ENCODE data around the gene ITCH.
"Not testable (repeated sequence)": the region's sequence is repeated elsewhere in the genome, so short reads cannot be mapped to it uniquely, and the experiment has no call there.

ITCH gene

GRCh38 chr20:34512266-34512954, 149.3 kb downstream of the ITCH start:
- H3K27me3 ChIP-seq (ENCODE audit: insufficient read depth, low read length) = no peaks in the 10 kb centered on the region
- no peak overlapping the region for H3K4me3 ChIP-seq (ENCODE audit: low read depth, low read length)
- H2AFZ ChIP-seq (ENCODE audit: low read length, unreplicated experiment) = no peak overlapping the region
- H3K27ac ChIP-seq (ENCODE audit: low read depth, low read length) = peak overlapping the region; percentile 65
- H3K4me1 ChIP-seq (ENCODE audit: control insufficient read depth, insufficient read depth, low read length, unreplicated experiment) = peaks cover 7% of the 10 kb centered on the region
- H3K36me3 ChIP-seq (ENCODE audit: insufficient read depth, low read length) = peaks cover 11% of the 10 kb centered on the region
- H3K79me2 ChIP-seq (ENCODE audit: control insufficient read depth, insufficient read depth, low read length, unreplicated experiment) = peaks cover 3% of the 10 kb centered on the region

DNA sequence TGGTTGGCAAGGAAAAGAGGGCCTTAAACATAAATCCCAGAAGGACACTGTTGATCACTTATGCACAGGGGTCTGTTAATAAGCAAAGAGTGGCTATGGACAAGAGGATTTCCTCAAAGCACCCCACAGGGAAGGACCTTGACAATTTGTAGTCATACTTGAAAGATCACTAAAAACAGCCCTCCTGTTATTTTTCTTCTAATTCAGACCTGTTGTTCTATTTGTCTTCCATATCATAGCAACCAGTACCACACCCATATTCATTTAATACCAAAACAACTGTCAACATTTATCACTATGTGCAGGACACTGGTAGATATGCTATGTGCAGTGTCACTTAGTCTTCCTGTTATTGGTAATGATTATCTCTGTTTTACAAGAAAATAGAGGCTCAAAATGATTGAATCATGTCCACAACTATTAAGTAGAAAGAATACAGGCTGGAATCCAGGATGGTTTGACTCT, 149.9 kb downstream of the ITCH start:
- peak overlapping the region; percentile 65 for H3K27ac ChIP-seq (ENCODE audit: low read depth, low read length)
- peaks cover 7% of the 10 kb centered on the region for H3K36me3 ChIP-seq (ENCODE audit: insufficient read depth, low read length)
- peaks cover 7% of the 10 kb centered on the region for H3K4me1 ChIP-seq (ENCODE audit: control insufficient read depth, insufficient read depth, low read length, unreplicated experiment)

GRCh38 chr20:34514034-34514433, 151.0 kb downstream of the ITCH start:
- peaks cover 19% of the 10 kb centered on the region for H3K79me2 ChIP-seq (ENCODE audit: control insufficient read depth, insufficient read depth, low read length, unreplicated experiment)
- H3K4me3 ChIP-seq (ENCODE audit: low read depth, low read length); H3K36me3 ChIP-seq (ENCODE audit: insufficient read depth, low read length); H2AFZ ChIP-seq (ENCODE audit: low read length, unreplicated experiment); H3K27ac ChIP-seq (ENCODE audit: low read depth, low read length); H3K27me3 ChIP-seq (ENCODE audit: insufficient read depth, low read length); H3K4me1 ChIP-seq (ENCODE audit: control insufficient read depth, insufficient read depth, low read length, unreplicated experiment): not testable (repeated sequence)

More for the DNA sequence above, 149.9 kb downstream of the ITCH start:
- no peak overlapping the region for H3K4me3 ChIP-seq (ENCODE audit: low read depth, low read length)
- peaks cover 8% of the 10 kb centered on the region for H3K79me2 ChIP-seq (ENCODE audit: control insufficient read depth, insufficient read depth, low read length, unreplicated experiment)
- no peaks in the 10 kb centered on the region for H3K27me3 ChIP-seq (ENCODE audit: insufficient read depth, low read length)
- no peak overlapping the region for H2AFZ ChIP-seq (ENCODE audit: low read length, unreplicated experiment)

- H3K4me3 ChIP-seq (ENCODE audit: low read depth, low read length) = peak overlapping the region; percentile 78
- H3K27ac ChIP-seq (ENCODE audit: low read depth, low read length) = peak overlapping the region; percentile 83; the same call in 1 of the 2 replicates
- peaks cover 24% of the 10 kb centered on the region for H3K79me2 ChIP-seq (ENCODE audit: control insufficient read depth, insufficient read depth, low read length, unreplicated experiment)
- H3K4me1 ChIP-seq (ENCODE audit: control insufficient read depth, insufficient read depth, low read length, unreplicated experiment) = peaks cover 7% of the 10 kb centered on the region
- no peaks in the 10 kb centered on the region for H3K27me3 ChIP-seq (ENCODE audit: insufficient read depth, low read length)
- H3K36me3 ChIP-seq (ENCODE audit: insufficient read depth, low read length) = 0 out of 2 replicates have a peak, but pooled peaks cover 3% of the 10 kb centered on the region
- H2AFZ ChIP-seq (ENCODE audit: low read length, unreplicated experiment) = peak overlapping the region; percentile 0
Measured at GRCh38 chr20:34514897-34515483, 151.9 kb downstream of the ITCH start.

- Histone ChIP-seq H3K36me3 (ENCODE audit: insufficient read depth, low read length) (0 out of 2 replicates have a peak, but pooled peaks cover 3% of the 10 kb centered on the region), H3K4me1 (ENCODE audit: control insufficient read depth, insufficient read depth, low read length, unreplicated experiment) (peaks cover 7% of the 10 kb centered on the region), H3K79me2 (ENCODE audit: control insufficient read depth, insufficient read depth, low read length, unreplicated experiment) (peaks cover 27% of the 10 kb centered on the region), H3K27me3 (ENCODE audit: insufficient read depth, low read length) (no peaks in the 10 kb centered on the region), H3K4me3 (ENCODE audit: low read depth, low read length) (peak overlapping the region; percentile 78), H2AFZ (ENCODE audit: low read length, unreplicated experiment) (peak overlapping the region; percentile 24), H3K27ac (ENCODE audit: low read depth, low read length) (peak overlapping the region; percentile 83)
Measured at GRCh38 chr20:34515484-34516246, 152.6 kb downstream of the ITCH start.

DNA sequence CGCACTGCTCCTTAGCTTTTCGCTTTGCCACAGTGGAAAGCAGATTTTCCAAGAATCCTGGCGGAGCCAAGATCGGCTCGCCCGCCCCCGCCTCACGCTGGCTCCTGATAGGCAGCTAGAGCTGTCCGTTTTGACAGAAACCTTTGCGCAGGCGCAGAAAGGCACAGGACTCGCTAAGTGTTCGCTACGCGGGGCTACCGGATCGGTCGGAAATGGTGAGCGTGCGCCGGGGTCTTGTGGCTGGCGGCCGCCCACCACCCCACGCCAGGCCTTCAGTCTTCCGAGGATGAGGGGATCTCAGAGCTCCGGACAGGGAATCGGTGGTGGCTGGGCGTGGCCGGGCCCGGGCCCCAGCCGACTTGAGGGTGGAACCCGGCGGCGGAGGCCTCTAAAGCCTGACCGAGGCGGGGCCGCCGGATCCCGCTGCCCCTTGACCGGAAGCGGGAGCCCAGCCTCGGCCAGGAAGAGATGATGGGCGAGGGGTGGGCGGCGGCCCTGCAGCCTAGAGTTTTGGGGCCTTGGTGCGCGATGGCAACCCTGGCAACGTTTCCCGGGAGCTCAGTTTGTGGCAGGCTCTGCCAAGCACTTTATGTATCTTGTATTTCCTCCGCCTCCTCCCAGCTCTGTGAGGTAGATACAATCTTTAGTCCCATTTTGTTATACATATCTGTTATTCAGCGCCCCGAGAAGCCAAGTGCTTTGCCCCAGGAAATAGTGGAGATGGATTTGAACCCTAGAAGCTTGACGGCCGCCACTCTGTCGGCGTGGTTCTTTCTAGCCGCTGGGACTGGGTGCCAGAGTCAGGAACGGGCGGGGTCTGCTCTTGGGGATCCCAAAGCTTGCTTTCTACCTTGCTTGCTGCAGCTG, 153.4 kb downstream of the ITCH start, which contains the start of gene DYNLRB1:
DYNLRB1 (plus strand) TSS at position 176 of the 867 bp plus-strand sequence; CDS start at position 213, 37 bp downstream.
- 0 out of 2 replicates have a peak, but pooled peaks cover 3% of the 10 kb centered on the region for H3K36me3 ChIP-seq (ENCODE audit: insufficient read depth, low read length)
- H3K79me2 ChIP-seq (ENCODE audit: control insufficient read depth, insufficient read depth, low read length, unreplicated experiment) = peaks cover 32% of the 10 kb centered on the region
- peak within 1 kb of the TSS; percentile 24 for H2AFZ ChIP-seq (ENCODE audit: low read length, unreplicated experiment)
- no peaks in the 10 kb centered on the region for H3K27me3 ChIP-seq (ENCODE audit: insufficient read depth, low read length)
- peak within 1 kb of the TSS; percentile 78 for H3K4me3 ChIP-seq (ENCODE audit: low read depth, low read length)
- peaks cover 7% of the 10 kb centered on the region for H3K4me1 ChIP-seq (ENCODE audit: control insufficient read depth, insufficient read depth, low read length, unreplicated experiment)
- H3K27ac ChIP-seq (ENCODE audit: low read depth, low read length) = peak within 1 kb of the TSS; percentile 83

GRCh38 chr20:34517114-34517505, 154.0 kb downstream of the ITCH start:
- Histone ChIP-seq H3K79me2 (ENCODE audit: control insufficient read depth, insufficient read depth, low read length, unreplicated experiment) (peaks cover 38% of the 10 kb centered on the region), H3K27me3 (ENCODE audit: insufficient read depth, low read length) (no peaks in the 10 kb centered on the region), H3K27ac (ENCODE audit: low read depth, low read length) (peak overlapping the region; percentile 83), H3K36me3 (ENCODE audit: insufficient read depth, low read length) (0 out of 2 replicates have a peak, but pooled peaks cover under 1% of the 10 kb centered on the region), H3K4me1 (ENCODE audit: control insufficient read depth, insufficient read depth, low read length, unreplicated experiment) (peaks cover 7% of the 10 kb centered on the region), H2AFZ (ENCODE audit: low read length, unreplicated experiment) (peak overlapping the region; percentile 8), H3K4me3 (ENCODE audit: low read depth, low read length) (peak overlapping the region; percentile 78)

DNA sequence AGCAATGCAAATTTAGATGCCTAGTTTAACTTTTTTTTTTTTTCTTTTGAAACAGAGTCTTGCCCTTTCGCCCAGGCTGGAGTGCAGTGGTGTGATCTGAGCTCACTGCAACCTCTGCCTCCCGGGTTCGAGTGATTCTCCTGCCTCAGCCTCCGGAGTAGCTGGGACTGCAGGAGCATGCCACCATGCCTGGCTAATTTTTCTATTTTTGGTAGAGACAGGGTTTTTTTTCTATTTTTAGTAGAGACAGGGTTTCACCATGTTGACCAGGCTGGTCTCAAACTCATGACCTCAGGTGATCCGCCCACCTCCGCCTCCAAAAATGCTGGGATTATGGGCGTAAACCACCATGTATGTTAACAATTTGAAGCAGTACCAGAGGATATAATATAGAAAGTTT, 155.8 kb downstream of the ITCH start:
- H3K79me2 ChIP-seq (ENCODE audit: control insufficient read depth, insufficient read depth, low read length, unreplicated experiment) = peaks cover 52% of the 10 kb centered on the region
- H2AFZ ChIP-seq (ENCODE audit: low read length, unreplicated experiment); H3K27me3 ChIP-seq (ENCODE audit: insufficient read depth, low read length); H3K36me3 ChIP-seq (ENCODE audit: insufficient read depth, low read length); H3K27ac ChIP-seq (ENCODE audit: low read depth, low read length); H3K4me3 ChIP-seq (ENCODE audit: low read depth, low read length): not testable (repeated sequence)
- H3K4me1 ChIP-seq (ENCODE audit: control insufficient read depth, insufficient read depth, low read length, unreplicated experiment) = peaks cover 21% of the 10 kb centered on the region

DNA sequence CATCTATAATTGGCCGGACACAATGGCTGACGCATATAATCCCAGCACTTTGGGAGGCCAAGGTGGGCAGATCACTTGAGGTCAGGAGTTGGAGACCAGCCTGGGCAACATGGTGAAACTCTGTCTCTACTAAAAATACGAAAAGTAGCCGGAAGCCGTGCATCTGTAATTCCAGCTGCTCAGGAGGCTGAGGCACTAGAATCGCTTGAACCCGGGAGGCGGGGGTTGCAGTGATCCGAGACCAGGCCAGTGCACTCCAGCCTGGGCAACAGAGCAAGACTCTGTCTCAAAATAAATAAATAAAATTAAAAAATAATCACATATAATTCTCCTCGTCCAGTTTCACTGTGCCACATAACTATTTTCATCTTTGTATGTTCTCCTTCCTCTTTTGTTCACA, 156.8 kb downstream of the ITCH start:
- Histone ChIP-seq H3K79me2 (ENCODE audit: control insufficient read depth, insufficient read depth, low read length, unreplicated experiment) (peaks cover 60% of the 10 kb centered on the region), H3K4me1 (ENCODE audit: control insufficient read depth, insufficient read depth, low read length, unreplicated experiment) (peaks cover 26% of the 10 kb centered on the region)
- not testable (repeated sequence) for H3K36me3 ChIP-seq (ENCODE audit: insufficient read depth, low read length); H3K4me3 ChIP-seq (ENCODE audit: low read depth, low read length); H3K27me3 ChIP-seq (ENCODE audit: insufficient read depth, low read length); H2AFZ ChIP-seq (ENCODE audit: low read length, unreplicated experiment); H3K27ac ChIP-seq (ENCODE audit: low read depth, low read length)
